NCI-H526 treated with DMSO at 0.1 percent for 48 hours (cell line): ENCODE data around the gene NTMT1.

Source experiments
- DNase-seq: peaks from one replicate; lab custom pipeline; 2025; lab: John Stamatoyannopoulos, UW

Gene NTMT1

GRCh38 chr9:129597355-129598088, 28.4 kb upstream of the NTMT1 start:
- DNase-seq = no peak

GRCh38 chr9:129598089-129598596, 27.8 kb upstream of the NTMT1 start:
- no peak for DNase-seq

- DNase-seq = no peak
Observed at GRCh38 chr9:129601082-129601674, 24.8 kb upstream of the NTMT1 start.

- no peak for DNase-seq
Observed at GRCh38 chr9:129602598-129603415, 23.2 kb upstream of the NTMT1 start.

GRCh38 chr9:129604056-129604765, 21.8 kb upstream of the NTMT1 start:
- DNase-seq = no peak

- no peak for DNase-seq
Observed at GRCh38 chr9:129604766-129605163, 21.2 kb upstream of the NTMT1 start.

GRCh38 chr9:129606161-129607026, 19.6 kb upstream of the NTMT1 start:
- no peak for DNase-seq

GRCh38 chr9:129607027-129607387, 19.0 kb upstream of the NTMT1 start:
- DNase-seq = no peak

- DNase-seq = no peak
Observed at GRCh38 chr9:129608561-129609481, 17.1 kb upstream of the NTMT1 start.

GRCh38 chr9:129609486-129610212, 16.3 kb upstream of the NTMT1 start:
- no peak for DNase-seq

- DNase-seq = no peak
Observed at GRCh38 chr9:129610213-129610472, 15.8 kb upstream of the NTMT1 start.

- DNase-seq = peak; percentile 11
Observed at GRCh38 chr9:129610473-129611306, 15.3 kb upstream of the NTMT1 start.

- DNase-seq = no peak
Observed at GRCh38 chr9:129611307-129611800, 14.6 kb upstream of the NTMT1 start.

- no peak for DNase-seq
Observed at GRCh38 chr9:129612123-129612522, 13.8 kb upstream of the NTMT1 start.

GRCh38 chr9:129612815-129613519, 13.0 kb upstream of the NTMT1 start:
- DNase-seq = no peak

- DNase-seq = peak; percentile 4
Observed at GRCh38 chr9:129613520-129614175, 12.3 kb upstream of the NTMT1 start.

GRCh38 chr9:129614932-129615331, 11.0 kb upstream of the NTMT1 start:
- no peak for DNase-seq
